ENCODE data around the gene BABAM2. TPM values are rescaled to one million over a fixed set of nuclear protein-coding genes. Genes with fewer than 3 reads are reported as not detected.

BABAM2 gene
- total and polyA plus RNA-seq, 9 of the 15 experiments (the other 6 are each of a cell fraction or from before 2014, with no cell fraction given): 10.9 to 37.4 (median 25.6) TPM

DNA sequence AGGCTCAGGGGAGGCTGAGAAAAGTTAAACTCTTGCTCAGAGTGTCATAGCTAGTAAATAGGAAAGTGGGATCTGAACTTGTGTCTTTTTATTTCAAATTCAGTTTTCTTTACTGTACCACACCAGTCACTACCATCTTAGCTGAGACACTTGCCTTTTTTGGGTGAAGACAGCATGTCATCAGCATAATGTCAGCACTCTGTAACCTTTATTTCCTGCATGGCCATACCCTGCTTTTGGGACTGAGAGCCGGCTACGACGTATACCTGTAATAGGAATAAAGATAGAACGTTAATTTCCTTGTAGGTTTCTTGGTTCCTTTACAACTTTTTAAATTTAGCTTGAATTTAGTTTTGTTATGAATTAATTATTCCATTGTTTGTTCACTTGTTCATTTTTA, 202.8 kb downstream of the BABAM2 start (continued):
- TF ChIP-seq E2F3 (CRISPR knock-in tag; IDR thresholded peaks at IDR 0.05) (no peak), SNRNP70 (optimal IDR thresholded peaks at IDR 0.05; ENCODE audit: low read depth, low read length) (no peak), NFE2 (IDR thresholded peaks at IDR 0.05; ENCODE audit: low read depth) (no peak)

DNA sequence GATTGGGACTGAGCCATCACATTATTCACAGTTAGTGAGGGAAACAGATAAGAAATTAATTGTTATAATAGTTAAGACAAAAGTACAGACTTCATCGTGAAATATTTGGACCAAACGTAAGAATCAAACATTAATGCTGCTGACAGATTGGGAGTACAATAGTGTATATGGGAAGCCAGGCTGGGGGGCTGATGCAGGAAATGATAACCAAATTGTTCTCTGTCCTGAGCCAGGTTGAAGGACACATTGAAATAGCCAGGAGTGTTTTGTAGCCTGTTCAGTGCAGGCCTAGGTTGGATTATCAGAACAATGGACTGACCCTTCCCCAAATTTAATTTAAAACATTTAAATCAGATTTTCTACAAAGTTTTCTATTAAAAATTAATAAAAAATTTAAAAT, 203.2 kb downstream of the BABAM2 start:
- WGBS (ENCODE audit: insufficient coverage, low coverage, missing lambda C conversion rate): 16% methylated on average over 2 of the region's 2 CpGs
- ATAC-seq: no peak
- CTCF ChIA-PET (ENCODE audit: low intra/inter-chr PET ratio): no interaction called here
- H4K20me1 ChIP-seq (replicated peaks; ENCODE audit: control insufficient read depth, insufficient read depth, low read length): no peaks in the 10 kb centered on the region
- intact Hi-C loops (cut with micrococcal nuclease): no loop called here
- POLR2A ChIA-PET: no interaction called here
- no peaks in the 10 kb centered on the region for H3K79me2 ChIP-seq (ENCODE audit: control insufficient read depth, insufficient read depth, low read length)
- H3K9ac ChIP-seq (ENCODE audit: insufficient read depth in 1 of 2, low read depth in 2 of 2, low read length in 2 of 2): no peak overlapping the region
- no peaks in the 10 kb centered on the region for H3K9me1 ChIP-seq (ENCODE audit: control insufficient read depth, insufficient read depth, low read length)
- FAIRE-seq: no peak
- no peaks in the 10 kb centered on the region for H3K4me1 ChIP-seq (replicated peaks in 1 of 2; ENCODE audit: control insufficient read depth in 2 of 2, insufficient read depth in 2 of 2, low read length in 2 of 2)
- no peak overlapping the region for H3K27ac ChIP-seq (ENCODE audit: extremely low read depth, low read depth, low read length)
- in situ Hi-C loops (cut with MboI): no loop called here
- BruUV-seq (replicated peaks): no TSS peak
- no peak overlapping the region for H3K4me2 ChIP-seq (ENCODE audit: insufficient read depth, low read length)
- no peak overlapping the region for H3K4me3 ChIP-seq
- H3K27me3 ChIP-seq (ENCODE audit: control insufficient read depth in 2 of 2, insufficient read depth in 2 of 2, low read length in 2 of 2): no peaks in the 10 kb centered on the region
- H3K36me3 ChIP-seq (ENCODE audit: control insufficient read depth, insufficient read depth, low read length): no peaks in the 10 kb centered on the region
- no peak overlapping the region for H2AFZ ChIP-seq (ENCODE audit: low read depth, low read length)
- TF ChIP-seq ILF3 (IDR thresholded peaks at IDR 0.05; ENCODE audit: borderline replicate concordance) (no peak), RB1 (IDR thresholded peaks at IDR 0.05; ENCODE audit: low read depth) (no peak), GTF2F1 (IDR thresholded peaks at IDR 0.05; ENCODE audit: low read depth, low read length) (no peak), ZNF668 (CRISPR knock-in tag; IDR thresholded peaks at IDR 0.05) (no peak), NFIC (IDR thresholded peaks at IDR 0.05) (no peak), ZKSCAN8 (CRISPR knock-in tag; IDR thresholded peaks at IDR 0.05) (no peak), KLF6 (CRISPR knock-in tag; IDR thresholded peaks at IDR 0.05; ENCODE audit: borderline replicate concordance) (no peak), POLR2AphosphoS2 (IDR thresholded peaks at IDR 0.05; ENCODE audit: low read length) (no peak), PPARD (CRISPR knock-in tag; IDR thresholded peaks at IDR 0.05) (no peak)
- TF ChIP-seq, protein P1, sequence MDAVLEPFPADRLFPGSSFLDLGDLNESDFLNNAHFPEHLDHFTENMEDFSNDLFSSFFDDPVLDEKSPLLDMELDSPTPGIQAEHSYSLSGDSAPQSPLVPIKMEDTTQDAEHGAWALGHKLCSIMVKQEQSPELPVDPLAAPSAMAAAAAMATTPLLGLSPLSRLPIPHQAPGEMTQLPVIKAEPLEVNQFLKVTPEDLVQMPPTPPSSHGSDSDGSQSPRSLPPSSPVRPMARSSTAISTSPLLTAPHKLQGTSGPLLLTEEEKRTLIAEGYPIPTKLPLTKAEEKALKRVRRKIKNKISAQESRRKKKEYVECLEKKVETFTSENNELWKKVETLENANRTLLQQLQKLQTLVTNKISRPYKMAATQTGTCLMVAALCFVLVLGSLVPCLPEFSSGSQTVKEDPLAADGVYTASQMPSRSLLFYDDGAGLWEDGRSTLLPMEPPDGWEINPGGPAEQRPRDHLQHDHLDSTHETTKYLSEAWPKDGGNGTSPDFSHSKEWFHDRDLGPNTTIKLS (IDR thresholded peaks at IDR 0.05; ENCODE audit: borderline replicate concordance, low read depth): no peak
- TF ChIP-seq, protein P2, sequence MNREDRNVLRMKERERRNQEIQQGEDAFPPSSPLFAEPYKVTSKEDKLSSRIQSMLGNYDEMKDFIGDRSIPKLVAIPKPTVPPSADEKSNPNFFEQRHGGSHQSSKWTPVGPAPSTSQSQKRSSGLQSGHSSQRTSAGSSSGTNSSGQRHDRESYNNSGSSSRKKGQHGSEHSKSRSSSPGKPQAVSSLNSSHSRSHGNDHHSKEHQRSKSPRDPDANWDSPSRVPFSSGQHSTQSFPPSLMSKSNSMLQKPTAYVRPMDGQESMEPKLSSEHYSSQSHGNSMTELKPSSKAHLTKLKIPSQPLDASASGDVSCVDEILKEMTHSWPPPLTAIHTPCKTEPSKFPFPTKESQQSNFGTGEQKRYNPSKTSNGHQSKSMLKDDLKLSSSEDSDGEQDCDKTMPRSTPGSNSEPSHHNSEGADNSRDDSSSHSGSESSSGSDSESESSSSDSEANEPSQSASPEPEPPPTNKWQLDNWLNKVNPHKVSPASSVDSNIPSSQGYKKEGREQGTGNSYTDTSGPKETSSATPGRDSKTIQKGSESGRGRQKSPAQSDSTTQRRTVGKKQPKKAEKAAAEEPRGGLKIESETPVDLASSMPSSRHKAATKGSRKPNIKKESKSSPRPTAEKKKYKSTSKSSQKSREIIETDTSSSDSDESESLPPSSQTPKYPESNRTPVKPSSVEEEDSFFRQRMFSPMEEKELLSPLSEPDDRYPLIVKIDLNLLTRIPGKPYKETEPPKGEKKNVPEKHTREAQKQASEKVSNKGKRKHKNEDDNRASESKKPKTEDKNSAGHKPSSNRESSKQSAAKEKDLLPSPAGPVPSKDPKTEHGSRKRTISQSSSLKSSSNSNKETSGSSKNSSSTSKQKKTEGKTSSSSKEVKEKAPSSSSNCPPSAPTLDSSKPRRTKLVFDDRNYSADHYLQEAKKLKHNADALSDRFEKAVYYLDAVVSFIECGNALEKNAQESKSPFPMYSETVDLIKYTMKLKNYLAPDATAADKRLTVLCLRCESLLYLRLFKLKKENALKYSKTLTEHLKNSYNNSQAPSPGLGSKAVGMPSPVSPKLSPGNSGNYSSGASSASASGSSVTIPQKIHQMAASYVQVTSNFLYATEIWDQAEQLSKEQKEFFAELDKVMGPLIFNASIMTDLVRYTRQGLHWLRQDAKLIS (CRISPR knock-in tag; IDR thresholded peaks at IDR 0.05): no peak
- H3K9me3 ChIP-seq (replicated peaks; ENCODE audit: control insufficient read depth, insufficient read depth, low read depth, low read length): no peaks in the 10 kb centered on the region
- DNase-seq (ENCODE audit: extremely low read depth in 1 of 4, low spot score in 3 of 4): no peak
